K562 (cell line): ENCODE data around the gene CYP2E1. TPM values are rescaled to one million over a fixed set of nuclear protein-coding genes. Genes with fewer than 3 reads are reported as not detected.

Experiments
- ATAC-seq: fragments of 200-7000 bp; cut with Tn5 transposase; 3 replicates; pipeline ENCODE4 v1.9.1; 2020; ENCODE audit warnings: moderate library complexity
- BruUV-seq: library from RNA; stranded (reverse); fragments of 400-500 nt; replicated peaks from 2 replicates; lab custom pipeline; 2021; lab: Mats Ljungman, UMichigan
- CTCF ChIA-PET: fragments of 300-600 bp; formaldehyde crosslinking; extraction: SDS; loops from one replicate; lab custom pipeline; 2021; ENCODE audit warnings: low intra/inter-chr PET ratio; lab: Yijun Ruan, JAX
- POLR2A ChIA-PET: fragments of 300-600, 350-650 bp; sonication (Branson Sonifier 250); formaldehyde crosslinking; extraction: SDS; loops from one replicate; lab custom pipeline; 2021; ENCODE audit warnings: antibody characterized with exemption, inconsistent platforms; lab: Yijun Ruan, JAX
- DNase-seq, 4 experiments: peaks; one replicate each; pipeline versions ENCODE4 v3.0.0 to v3.0.0-alpha.2; 2011 to 2018; ENCODE audit warnings: low spot score in 3 of 4, mixed read lengths in 3 of 4; ENCODE audit errors: extremely low read depth in 1 of 4
- FAIRE-seq: peaks from 2 replicates; lab custom pipeline; 2011; peaks lifted over from hg19 to GRCh38; lab: Jason Lieb, UNC
- H2AFZ ChIP-seq: 2 replicates; pipeline ENCODE4 v1.6.0; 2011; ENCODE audit warnings: low read depth, low read length, control low read depth, inconsistent platforms
- H3K27ac ChIP-seq: fragments of 200-600 bp; 3 replicates; pipeline ENCODE4 v1.8.0; 2011; ENCODE audit warnings: low read depth, mild to moderate bottlenecking, control low read depth, inconsistent platforms, low read length, moderate library complexity, mixed read lengths; ENCODE audit errors: extremely low read depth
- H3K27me3 ChIP-seq, 2 experiments: fragments of 300-600 bp in 1 of 2; 2 replicates in 1 of 2; 3 replicates in 1 of 2; pipeline versions ENCODE4 v1.6.0 to v1.8.0; 2011; ENCODE audit warnings: inconsistent platforms in 2 of 2, low read length in 2 of 2, mild to moderate bottlenecking in 1 of 2, mixed read lengths in 1 of 2, moderate library complexity in 1 of 2; ENCODE audit not compliant: control insufficient read depth in 2 of 2, insufficient read depth in 2 of 2
- H3K36me3 ChIP-seq: fragments of 300-600 bp; 3 replicates; pipeline ENCODE4 v1.8.0; 2011; ENCODE audit warnings: mild to moderate bottlenecking, low read length, inconsistent platforms; ENCODE audit not compliant: control insufficient read depth, insufficient read depth
- H3K4me1 ChIP-seq, 2 experiments: fragments of 200-600 bp in 1 of 2; replicated peaks in 1 of 2; 2 replicates in 1 of 2; 3 replicates in 1 of 2; pipeline versions ENCODE4 v1.5.1 to v1.8.0; 2011; ENCODE audit warnings: inconsistent platforms in 2 of 2, low read length in 2 of 2, mild to moderate bottlenecking in 1 of 2, mixed read lengths in 1 of 2, moderate library complexity in 1 of 2; ENCODE audit not compliant: control insufficient read depth in 2 of 2, insufficient read depth in 2 of 2
- H3K4me2 ChIP-seq: 2 replicates; pipeline ENCODE4 v1.6.1; 2011; ENCODE audit warnings: low read length, control low read depth, inconsistent platforms, mixed read lengths; ENCODE audit not compliant: insufficient read depth
- H3K4me3 ChIP-seq: fragments of 200-600 bp; sonication (generic), shearing (Covaris generic); 2 replicates; pipeline ENCODE4 v1.5.1; 2016; ENCODE audit warnings: control low read depth, inconsistent platforms
- H3K79me2 ChIP-seq: fragments of 200-600 bp; 3 replicates; pipeline ENCODE4 v1.8.0; 2011; ENCODE audit warnings: low read length, inconsistent platforms; ENCODE audit not compliant: control insufficient read depth, insufficient read depth
- H3K9ac ChIP-seq, 2 experiments: 2 replicates each; pipeline versions ENCODE4 v1.6.0 to v1.6.1; 2011; ENCODE audit warnings: low read depth in 2 of 2, low read length in 2 of 2, control low read depth in 1 of 2, inconsistent platforms in 1 of 2, mild to moderate bottlenecking in 1 of 2, mixed read lengths in 1 of 2; ENCODE audit not compliant: insufficient read depth in 1 of 2
- H3K9me1 ChIP-seq: one replicate; pipeline ENCODE4 v1.6.0; 2011; ENCODE audit warnings: inconsistent platforms, mild to moderate bottlenecking, low read length, moderate library complexity; ENCODE audit not compliant: control insufficient read depth, insufficient read depth
- H3K9me3 ChIP-seq: replicated peaks from 2 replicates; pipeline ENCODE4 v1.5.1; 2011; ENCODE audit warnings: low read depth, low read length, inconsistent platforms; ENCODE audit not compliant: control insufficient read depth, insufficient read depth
- H4K20me1 ChIP-seq: replicated peaks from 2 replicates; pipeline ENCODE4 v1.6.1; 2011; ENCODE audit warnings: low read length, inconsistent platforms, mixed read lengths; ENCODE audit not compliant: control insufficient read depth, insufficient read depth
- ID3 ChIP-seq, 2 experiments: fragments of 250-450 bp in 1 of 2; fragments of 450-650 bp in 1 of 2; sonication (Bioruptor Pico) in 1 of 2; IDR thresholded peaks; 2 replicates each; pipeline versions ENCODE4 v1.6.1 to v1.8.0; 2016 to 2021; ENCODE audit warnings: mild to moderate bottlenecking in 2 of 2, moderate library complexity in 2 of 2, missing compliant biosample characterization in 1 of 2, missing genetic modification characterization in 1 of 2
- NCOA2 ChIP-seq, 2 experiments: fragments of 450-650 bp; IDR thresholded peaks; 2 replicates each; pipeline ENCODE4 v1.6.1; 2018; ENCODE audit warnings: mild to moderate bottlenecking in 2 of 2, moderate library complexity in 1 of 2; ENCODE audit not compliant: partially characterized antibody in 2 of 2
- RBM39 ChIP-seq: fragments of 200-400 bp; formaldehyde crosslinking; optimal IDR thresholded peaks from 2 replicates; pipeline ENCODE3; 2018; ENCODE audit warnings: low read depth, low read length
- SAFB ChIP-seq: fragments of 200-400 bp; formaldehyde crosslinking; IDR thresholded peaks from 2 replicates; pipeline ENCODE4 v1.6.1; 2017; ENCODE audit warnings: low read depth, low read length, borderline replicate concordance
- TAF15 ChIP-seq: fragments of 200-400 bp; formaldehyde crosslinking; IDR thresholded peaks from 2 replicates; pipeline ENCODE4 v1.6.1; 2017; ENCODE audit warnings: mild to moderate bottlenecking, low read depth, low read length, moderate library complexity
- USF1 ChIP-seq: sonication (generic); formaldehyde crosslinking; IDR thresholded peaks from 2 replicates; pipeline ENCODE4 v1.9.0; 2022; ENCODE audit warnings: mild to moderate bottlenecking, missing genetic modification reagents
- USF2 ChIP-seq: sonication (generic); formaldehyde crosslinking; IDR thresholded peaks from 2 replicates; pipeline ENCODE4 v1.5.0; 2020; ENCODE audit warnings: missing genetic modification reagents
- WGBS: fragments of 100-300 bp; shearing (Covaris generic); methylation state at CpG from one replicate; pipeline ENCODE4 v1.1.6; 2016; ENCODE audit warnings: low coverage, mixed read lengths; ENCODE audit not compliant: insufficient coverage; ENCODE audit errors: missing lambda C conversion rate; 5-methylcytosine and 5-hydroxymethylcytosine counted together
- in situ Hi-C: fragments of 300-500 bp; cut with MboI; formaldehyde crosslinking; loops from 4 replicates; pipeline ENCODE4 v1.15.0; 2018; ENCODE audit warnings: inconsistent platforms, mixed read lengths
- intact Hi-C: fragments of 100-400 bp; cut with micrococcal nuclease; formaldehyde crosslinking; loops from 2 replicates; pipeline ENCODE4 v1.14.2; 2022
- polyA plus RNA-seq, 8 experiments: library from polyadenylated mRNA; depleted of rRNA in 4 of 8; stranded (reverse) in 5 of 8; unstranded in 3 of 8; fragments of >200 nt; fragmentation: Nextera tagmentation in 2 of 8; fragmentation: Illumina TruSeq in 1 of 8; extraction: Ambion mirVana in 2 of 8; extraction: Trizol in 1 of 8; gene quantifications; 2 replicates each; pipeline versions ENCODE4 v1.2.1 to v1.2.3, GENCODE V29; 2011 to 2014; ENCODE audit warnings: inconsistent platforms in 1 of 8, missing spikeins in 1 of 8
- total RNA-seq, 7 experiments: library from RNA; depleted of rRNA in 6 of 7; stranded (reverse); fragments of >200 nt in 6 of 7; fragmentation: Illumina TruSeq in 2 of 7; extraction: Trizol in 2 of 7; gene quantifications; 2 replicates each; pipeline versions ENCODE4 v1.2.1 to v1.2.3, GENCODE V29; 2011 to 2021; ENCODE audit warnings: low replicate concordance in 1 of 7
- TF ChIP-seq, protein P1 (sequence below): fragments of 450-650 bp; IDR thresholded peaks from 2 replicates; pipeline ENCODE4 v1.7.1; 2018; ENCODE audit warnings: mild to moderate bottlenecking, low read depth; ENCODE audit not compliant: partially characterized antibody
- TF ChIP-seq, protein P2 (sequence below): fragments of 450-650 bp; formaldehyde crosslinking; IDR thresholded peaks from 2 replicates; pipeline ENCODE4 v1.4.0; 2020; ENCODE audit warnings: mild to moderate bottlenecking, moderate library complexity

CYP2E1 gene
- total and polyA plus RNA-seq, 9 of the 15 experiments (the other 6 are each of a cell fraction or from before 2014, with no cell fraction given): 0.07 to 1.6 (median 0.19) TPM; not detected in 2

GRCh38 chr10:133567609-133568286, 40.6 kb downstream of the CYP2E1 start:
- Histone ChIP-seq H3K9me3 (no peaks in the 10 kb centered on the region), H3K79me2 (no peaks in the 10 kb centered on the region), H2AFZ (no peak overlapping the region), H3K9ac (no peak overlapping the region), H3K36me3 (no peaks in the 10 kb centered on the region), H3K27ac (no peak overlapping the region), H3K4me1 (peaks cover 0 to 9% of the 10 kb centered on the region in 2 experiments; a peak in 1 of 5 replicates), H3K27me3 (peaks cover 2 to 19% of the 10 kb centered on the region in 2 experiments; a peak in 1 of 5 replicates), H3K9me1 (no peaks in the 10 kb centered on the region), H3K4me2 (no peak overlapping the region), H3K4me3 (no peak overlapping the region), H4K20me1 (no peaks in the 10 kb centered on the region)
- DNase-seq (no peak), FAIRE-seq (no peak), ATAC-seq (no peak)
- intact Hi-C loops (no loop called here), in situ Hi-C loops (no loop called here)
- POLR2A ChIA-PET: no interaction called here
- no TSS peak for BruUV-seq
- WGBS: 3% methylated on average over 27 of the region's 29 CpGs
- CTCF ChIA-PET: no interaction called here
- TF ChIP-seq ID3 (CRISPR knock-in tag; IDR thresholded peaks at IDR 0.05) (no peak), ID3 (tag; IDR thresholded peaks at IDR 0.05) (no peak), TAF15 (no peak), USF1 (CRISPR knock-in tag) (no peak), RBM39 (no peak), SAFB (no peak), USF2 (CRISPR knock-in tag) (no peak), NCOA2 (IDR thresholded peaks at IDR 0.05; ENCODE audit: partially characterized antibody in 2 of 2) (no peak)
- TF ChIP-seq, protein P1, sequence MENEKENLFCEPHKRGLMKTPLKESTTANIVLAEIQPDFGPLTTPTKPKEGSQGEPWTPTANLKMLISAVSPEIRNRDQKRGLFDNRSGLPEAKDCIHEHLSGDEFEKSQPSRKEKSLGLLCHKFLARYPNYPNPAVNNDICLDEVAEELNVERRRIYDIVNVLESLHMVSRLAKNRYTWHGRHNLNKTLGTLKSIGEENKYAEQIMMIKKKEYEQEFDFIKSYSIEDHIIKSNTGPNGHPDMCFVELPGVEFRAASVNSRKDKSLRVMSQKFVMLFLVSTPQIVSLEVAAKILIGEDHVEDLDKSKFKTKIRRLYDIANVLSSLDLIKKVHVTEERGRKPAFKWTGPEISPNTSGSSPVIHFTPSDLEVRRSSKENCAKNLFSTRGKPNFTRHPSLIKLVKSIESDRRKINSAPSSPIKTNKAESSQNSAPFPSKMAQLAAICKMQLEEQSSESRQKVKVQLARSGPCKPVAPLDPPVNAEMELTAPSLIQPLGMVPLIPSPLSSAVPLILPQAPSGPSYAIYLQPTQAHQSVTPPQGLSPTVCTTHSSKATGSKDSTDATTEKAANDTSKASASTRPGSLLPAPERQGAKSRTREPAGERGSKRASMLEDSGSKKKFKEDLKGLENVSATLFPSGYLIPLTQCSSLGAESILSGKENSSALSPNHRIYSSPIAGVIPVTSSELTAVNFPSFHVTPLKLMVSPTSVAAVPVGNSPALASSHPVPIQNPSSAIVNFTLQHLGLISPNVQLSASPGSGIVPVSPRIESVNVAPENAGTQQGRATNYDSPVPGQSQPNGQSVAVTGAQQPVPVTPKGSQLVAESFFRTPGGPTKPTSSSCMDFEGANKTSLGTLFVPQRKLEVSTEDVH: no peak
- TF ChIP-seq, protein P2, sequence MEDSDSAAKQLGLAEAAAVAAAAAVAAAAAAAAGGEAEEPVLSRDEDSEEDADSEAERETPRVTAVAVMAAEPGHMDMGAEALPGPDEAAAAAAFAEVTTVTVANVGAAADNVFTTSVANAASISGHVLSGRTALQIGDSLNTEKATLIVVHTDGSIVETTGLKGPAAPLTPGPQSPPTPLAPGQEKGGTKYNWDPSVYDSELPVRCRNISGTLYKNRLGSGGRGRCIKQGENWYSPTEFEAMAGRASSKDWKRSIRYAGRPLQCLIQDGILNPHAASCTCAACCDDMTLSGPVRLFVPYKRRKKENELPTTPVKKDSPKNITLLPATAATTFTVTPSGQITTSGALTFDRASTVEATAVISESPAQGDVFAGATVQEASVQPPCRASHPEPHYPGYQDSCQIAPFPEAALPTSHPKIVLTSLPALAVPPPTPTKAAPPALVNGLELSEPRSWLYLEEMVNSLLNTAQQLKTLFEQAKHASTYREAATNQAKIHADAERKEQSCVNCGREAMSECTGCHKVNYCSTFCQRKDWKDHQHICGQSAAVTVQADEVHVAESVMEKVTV (CRISPR knock-in tag): no peak
